Measurements from ENCODE around the gene SRSF9. TPM values are rescaled to one million over a fixed set of nuclear protein-coding genes. Genes with fewer than 3 reads are reported as not detected.

The SRSF9 gene
- total RNA-seq, 1 donor from 2014 or later, result 286 TPM

DNA sequence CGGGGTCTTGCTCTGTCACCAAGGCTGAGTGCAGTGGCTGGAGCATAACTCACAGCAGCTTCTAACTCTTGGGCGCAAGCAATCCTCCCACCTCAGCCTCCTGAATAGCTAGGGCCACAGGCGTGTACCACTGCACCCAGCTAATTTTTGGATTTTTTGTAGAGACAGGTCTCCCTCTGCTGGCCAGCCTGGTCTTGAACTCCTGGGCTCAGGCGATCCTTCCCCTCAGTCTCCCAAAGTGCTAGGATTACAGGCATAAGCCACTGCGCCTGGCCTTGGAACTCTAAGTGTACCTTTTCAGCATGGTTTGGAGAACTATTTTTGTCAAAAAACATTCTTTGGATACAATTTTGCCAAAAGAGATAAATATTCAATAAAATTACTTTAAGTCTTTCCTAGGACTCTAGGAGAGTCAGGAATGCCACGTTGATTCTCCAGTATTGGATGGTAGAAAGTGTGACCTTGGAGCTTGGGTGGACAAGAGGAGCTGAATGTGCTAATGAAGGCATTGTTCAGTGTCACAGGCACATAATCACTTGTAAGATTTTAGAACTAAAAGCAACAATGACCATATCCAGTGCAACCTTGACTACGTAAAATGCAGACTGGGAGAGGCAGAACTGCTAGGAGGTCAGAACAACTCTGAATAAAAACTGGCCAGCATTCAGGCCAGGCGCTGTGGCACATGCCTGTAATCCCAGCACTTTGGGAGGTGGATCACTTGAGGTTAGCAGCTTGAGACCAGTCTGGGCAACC is 2.8 kb downstream of the SRSF9 start:
- DNase-seq (ENCODE audit: low spot score, unreplicated experiment), result peak; percentile 18
- H3K27me3 Mint-ChIP-seq, result no peaks in the 10 kb centered on the region
- peaks cover 24% of the 10 kb centered on the region for H3K36me3 Mint-ChIP-seq (ENCODE audit: insufficient read depth)
- H3K4me3 Mint-ChIP-seq (ENCODE audit: low read depth), result peak overlapping the region; percentile 18
- peak overlapping the region; percentile 76 for H3K27ac Mint-ChIP-seq
- TF ChIP-seq, protein P1, sequence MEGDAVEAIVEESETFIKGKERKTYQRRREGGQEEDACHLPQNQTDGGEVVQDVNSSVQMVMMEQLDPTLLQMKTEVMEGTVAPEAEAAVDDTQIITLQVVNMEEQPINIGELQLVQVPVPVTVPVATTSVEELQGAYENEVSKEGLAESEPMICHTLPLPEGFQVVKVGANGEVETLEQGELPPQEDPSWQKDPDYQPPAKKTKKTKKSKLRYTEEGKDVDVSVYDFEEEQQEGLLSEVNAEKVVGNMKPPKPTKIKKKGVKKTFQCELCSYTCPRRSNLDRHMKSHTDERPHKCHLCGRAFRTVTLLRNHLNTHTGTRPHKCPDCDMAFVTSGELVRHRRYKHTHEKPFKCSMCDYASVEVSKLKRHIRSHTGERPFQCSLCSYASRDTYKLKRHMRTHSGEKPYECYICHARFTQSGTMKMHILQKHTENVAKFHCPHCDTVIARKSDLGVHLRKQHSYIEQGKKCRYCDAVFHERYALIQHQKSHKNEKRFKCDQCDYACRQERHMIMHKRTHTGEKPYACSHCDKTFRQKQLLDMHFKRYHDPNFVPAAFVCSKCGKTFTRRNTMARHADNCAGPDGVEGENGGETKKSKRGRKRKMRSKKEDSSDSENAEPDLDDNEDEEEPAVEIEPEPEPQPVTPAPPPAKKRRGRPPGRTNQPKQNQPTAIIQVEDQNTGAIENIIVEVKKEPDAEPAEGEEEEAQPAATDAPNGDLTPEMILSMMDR (IDR thresholded peaks at IDR 0.05; ENCODE audit: unreplicated experiment), result peak; percentile 62
- no peaks in the 10 kb centered on the region for H3K9me3 Mint-ChIP-seq (ENCODE audit: low read depth)
- H3K4me1 Mint-ChIP-seq (ENCODE audit: low read depth), result peaks cover 19% of the 10 kb centered on the region

DNA sequence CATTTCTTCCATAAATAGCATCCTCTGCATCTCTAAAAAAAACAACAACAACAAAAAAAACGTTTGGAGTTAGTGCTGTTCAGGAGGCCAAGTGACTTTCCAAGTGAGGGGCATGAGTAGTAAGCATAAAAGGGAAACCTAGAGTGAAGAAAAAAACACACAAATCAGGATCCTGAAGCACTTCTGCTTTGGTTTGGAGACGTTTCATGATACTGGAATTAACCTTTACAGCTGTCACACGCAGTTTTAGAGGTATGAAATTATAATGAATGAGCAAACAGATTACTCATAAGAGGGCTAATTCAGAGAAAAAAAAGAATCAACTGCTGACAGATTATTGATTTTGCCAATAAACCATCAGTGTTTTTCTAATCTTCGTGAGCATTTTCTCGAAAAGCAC is 3.8 kb downstream of the SRSF9 start:
- no peak for DNase-seq (ENCODE audit: low spot score, unreplicated experiment)
- no peak overlapping the region for H3K27ac Mint-ChIP-seq
- no peaks in the 10 kb centered on the region for H3K27me3 Mint-ChIP-seq
- peaks cover 26% of the 10 kb centered on the region for H3K36me3 Mint-ChIP-seq (ENCODE audit: insufficient read depth)
- H3K9me3 Mint-ChIP-seq (ENCODE audit: low read depth), result no peaks in the 10 kb centered on the region
- peaks cover 19% of the 10 kb centered on the region for H3K4me1 Mint-ChIP-seq (ENCODE audit: low read depth)
- H3K4me3 Mint-ChIP-seq (ENCODE audit: low read depth), result no peak overlapping the region
- TF ChIP-seq, protein P1 (IDR thresholded peaks at IDR 0.05; ENCODE audit: unreplicated experiment), result no peak

DNA sequence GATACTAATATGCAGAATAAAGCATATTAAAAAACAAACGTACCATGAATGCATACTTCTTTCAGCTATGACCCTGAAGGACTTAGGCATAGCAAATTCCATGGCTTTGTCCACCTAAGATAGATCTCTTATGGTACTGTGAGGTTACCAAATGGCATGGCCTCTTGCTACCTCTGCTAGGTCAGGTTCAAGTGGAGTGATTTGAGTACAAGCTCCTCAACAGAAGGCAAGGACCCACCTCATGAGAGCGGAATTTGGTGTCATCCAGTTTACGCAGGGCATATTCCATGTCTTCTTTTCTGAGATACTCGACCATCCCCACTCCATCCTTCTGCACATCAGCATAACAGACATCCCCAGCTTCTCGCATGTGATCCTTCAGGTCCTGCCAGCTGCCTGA is 5.8 kb downstream of the SRSF9 start:
- Mint-ChIP-seq H3K36me3 (ENCODE audit: insufficient read depth) (peaks cover 30% of the 10 kb centered on the region), H3K27me3 (no peaks in the 10 kb centered on the region), H3K9me3 (ENCODE audit: low read depth) (no peaks in the 10 kb centered on the region), H3K27ac (peak overlapping the region; percentile 85), H3K4me1 (ENCODE audit: low read depth) (peaks cover 17% of the 10 kb centered on the region), H3K4me3 (ENCODE audit: low read depth) (no peak overlapping the region)
- TF ChIP-seq, protein P1 (IDR thresholded peaks at IDR 0.05; ENCODE audit: unreplicated experiment), result no peak
- no peak for DNase-seq (ENCODE audit: low spot score, unreplicated experiment)

DNA sequence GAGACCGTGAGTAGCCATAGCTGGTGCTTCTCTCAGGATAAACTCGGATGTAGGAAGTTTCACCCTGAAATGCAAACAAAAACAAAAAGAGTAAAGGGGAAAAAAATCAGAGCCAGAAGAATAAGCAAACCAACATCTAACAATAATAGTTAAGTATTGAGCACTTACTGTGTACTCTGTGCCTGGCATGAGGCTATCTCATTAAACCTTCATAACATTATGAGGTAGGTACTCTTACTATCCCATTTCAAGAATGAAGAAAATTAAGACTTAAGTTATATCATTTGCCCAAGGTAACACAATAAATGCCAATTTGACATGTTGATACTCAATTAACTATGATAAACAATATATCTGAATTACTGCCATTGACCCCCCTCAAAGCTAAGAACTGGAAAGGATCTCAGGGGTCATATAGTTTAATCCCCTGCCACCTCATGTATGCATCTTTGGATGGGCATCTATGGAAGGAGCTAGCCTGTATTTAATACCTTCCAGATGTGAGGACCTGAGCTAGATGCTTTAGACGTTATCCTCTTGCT is 7.4 kb downstream of the SRSF9 start:
- H3K36me3 Mint-ChIP-seq (ENCODE audit: insufficient read depth), result peaks cover 31% of the 10 kb centered on the region
- no peaks in the 10 kb centered on the region for H3K27me3 Mint-ChIP-seq
- H3K4me1 Mint-ChIP-seq (ENCODE audit: low read depth), result peaks cover 10% of the 10 kb centered on the region

DNA sequence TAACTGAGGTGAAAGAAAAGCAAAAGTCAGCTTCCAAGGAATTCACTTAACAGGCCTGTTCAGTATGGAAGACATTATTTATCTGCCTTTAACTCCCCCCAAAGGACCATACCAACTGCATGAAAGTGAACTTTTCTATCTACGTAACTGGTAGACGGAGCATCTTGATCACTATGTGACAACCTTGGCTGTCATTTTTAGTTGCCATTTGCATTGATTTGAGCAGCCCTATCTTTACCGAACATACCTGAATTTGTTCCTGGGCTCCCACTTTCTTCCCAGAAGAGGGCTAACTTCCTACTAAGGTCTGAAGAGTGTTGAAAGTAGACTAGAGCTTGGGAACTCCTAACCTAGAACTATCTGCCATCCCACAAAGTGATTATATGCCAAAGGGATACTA is 9.4 kb downstream of the SRSF9 start:
- Mint-ChIP-seq H3K4me3 (ENCODE audit: low read depth) (no peak overlapping the region), H3K9me3 (ENCODE audit: low read depth) (no peaks in the 10 kb centered on the region), H3K27me3 (no peaks in the 10 kb centered on the region), H3K27ac (no peak overlapping the region), H3K4me1 (ENCODE audit: low read depth) (no peaks in the 10 kb centered on the region), H3K36me3 (ENCODE audit: insufficient read depth) (peaks cover 29% of the 10 kb centered on the region)
- TF ChIP-seq, protein P1 (IDR thresholded peaks at IDR 0.05; ENCODE audit: unreplicated experiment), result no peak
- DNase-seq (ENCODE audit: low spot score, unreplicated experiment), result no peak

More for the DNA sequence above, 7.4 kb downstream of the SRSF9 start:
- no peaks in the 10 kb centered on the region for H3K9me3 Mint-ChIP-seq (ENCODE audit: low read depth)
- no peak for DNase-seq (ENCODE audit: low spot score, unreplicated experiment)
- TF ChIP-seq, protein P1 (IDR thresholded peaks at IDR 0.05; ENCODE audit: unreplicated experiment), result no peak
- H3K4me3 Mint-ChIP-seq (ENCODE audit: low read depth), result no peak overlapping the region
- no peak overlapping the region for H3K27ac Mint-ChIP-seq
